Caki2 (cell line): Measurements from ENCODE around the gene ST6GALNAC2. TPM values are rescaled to one million over a fixed set of nuclear protein-coding genes. Genes with fewer than 3 reads are reported as not detected.

Source experiments
- DNase-seq: peaks from one replicate; pipeline ENCODE4 v3.0.0-alpha.2; 2015; ENCODE audit warnings: low read depth
- in situ Hi-C: cut with HindIII; loops from 2 replicates; pipeline ENCODE4 v1.10.0; 2016; ENCODE audit warnings: low sequenced_read_pairs, low pct_unique_long_range_greater_than_20kb, mixed read lengths
- total RNA-seq: library from RNA; depleted of rRNA; stranded (reverse); fragments of >200 nt; shearing (Covaris generic); gene quantifications from 2 replicates; pipeline ENCODE4 v1.2.3, GENCODE V29; 2014; ENCODE audit warnings: low replicate concordance

Gene ST6GALNAC2
- total RNA-seq, 1 experiment from 2014 or later: 2.8 TPM

DNA sequence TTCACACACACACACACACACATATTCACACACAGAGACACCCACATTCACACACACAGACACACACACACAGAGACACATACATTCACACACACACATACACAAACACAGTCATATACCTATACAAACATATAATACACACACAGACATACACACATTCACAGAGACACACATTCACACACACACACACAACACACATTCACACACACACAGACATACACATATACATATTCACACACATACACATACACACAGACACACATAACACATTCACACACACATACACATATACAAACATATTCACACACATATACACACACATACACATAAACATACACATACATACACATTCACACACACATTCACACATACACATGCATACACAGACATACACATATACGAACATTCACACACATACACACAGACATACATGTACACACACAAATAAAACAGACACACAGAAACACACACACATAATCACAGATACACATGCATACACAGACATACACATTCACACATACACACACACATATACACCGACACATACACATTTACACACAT lies 37.9 kb downstream of the ST6GALNAC2 start:
- DNase-seq: no peak
- in situ Hi-C loops: no loop called here

DNA sequence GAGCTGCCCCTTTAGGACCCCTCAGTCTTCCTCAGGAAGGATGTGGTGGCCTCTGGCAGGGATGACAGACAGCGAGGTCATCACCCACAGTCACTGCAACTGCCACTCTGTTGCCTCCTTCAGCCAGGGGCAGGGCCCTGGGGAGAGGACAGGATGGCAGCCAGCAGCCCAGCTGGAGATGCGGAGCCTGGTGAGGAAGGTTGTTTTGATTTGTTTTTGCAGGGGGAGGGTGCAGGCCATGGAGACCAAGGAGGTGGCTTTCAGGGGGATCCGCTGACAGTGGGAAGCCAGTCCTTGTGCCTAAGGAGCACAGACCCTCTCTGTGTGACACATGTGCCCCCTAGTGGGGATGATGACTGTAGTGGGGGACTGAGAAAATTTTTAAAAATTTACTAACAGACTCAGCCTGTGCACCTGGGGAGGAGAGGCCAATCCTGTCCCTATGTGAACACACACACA lies 38.4 kb downstream of the ST6GALNAC2 start:
- DNase-seq: peak; percentile 57
- in situ Hi-C loops: no loop called here

DNA sequence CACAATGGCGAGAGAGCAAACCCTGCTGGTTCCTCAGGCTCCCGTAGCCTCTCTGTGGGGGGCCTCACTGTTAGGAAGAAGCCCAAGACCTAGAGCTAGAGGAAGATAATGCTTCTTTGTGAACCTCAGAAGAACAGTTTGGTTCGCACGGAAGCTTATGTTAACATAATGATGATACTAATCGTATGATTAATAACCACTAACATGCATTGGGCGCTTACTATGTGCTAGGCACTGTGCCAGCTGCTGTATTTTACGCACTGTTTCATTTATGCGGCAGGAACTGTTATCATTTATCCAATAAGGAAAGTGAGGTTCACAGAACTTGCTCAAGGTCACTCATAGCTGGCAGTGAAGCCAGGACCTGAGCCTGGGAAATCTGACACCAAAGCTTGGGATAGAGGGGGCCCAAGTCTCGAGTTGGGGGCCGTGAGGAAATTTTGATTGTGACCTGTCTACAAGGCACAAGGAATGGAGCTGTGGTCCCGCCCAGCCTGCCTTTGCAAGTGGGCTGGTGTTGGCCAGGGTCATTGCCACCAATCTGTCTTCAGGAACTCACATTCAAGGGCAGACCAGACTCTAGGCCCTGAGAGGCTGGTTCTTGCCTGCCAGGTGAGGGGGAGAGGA lies 39.0 kb downstream of the ST6GALNAC2 start:
- no peak for DNase-seq
- in situ Hi-C loops: no loop called here

DNA sequence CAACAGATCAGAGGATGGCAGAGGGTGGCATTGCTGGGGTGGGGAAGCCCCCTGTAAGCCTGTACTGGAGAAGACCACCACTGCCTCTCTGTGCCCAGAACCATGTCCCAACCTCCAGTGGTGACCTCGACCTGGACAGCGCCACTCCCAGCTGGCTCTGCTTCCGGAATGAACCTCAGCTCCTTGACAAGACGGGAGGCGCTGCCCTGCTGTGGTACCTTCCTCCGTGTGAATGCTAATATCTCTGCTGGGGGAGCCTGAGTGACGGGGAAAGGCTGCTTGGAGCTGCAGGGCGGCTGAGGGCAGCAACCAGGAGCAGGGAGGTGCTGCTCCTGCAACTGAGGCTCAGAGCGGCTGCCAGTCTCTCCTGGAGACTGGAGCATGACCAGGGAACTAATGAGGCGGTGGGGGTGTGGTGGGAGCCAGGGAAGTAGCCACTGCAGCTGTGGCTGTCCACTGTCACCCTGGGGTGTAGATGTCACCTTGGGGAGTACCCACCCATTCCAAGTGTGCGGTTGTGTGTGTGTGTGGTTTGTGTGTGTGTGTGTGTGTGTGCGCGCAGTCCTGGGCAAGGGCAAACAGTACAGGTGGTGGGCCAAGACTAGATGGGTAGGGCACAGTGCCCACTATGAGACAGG lies 39.6 kb downstream of the ST6GALNAC2 start:
- no peak for DNase-seq
- in situ Hi-C loops: no loop called here

DNA sequence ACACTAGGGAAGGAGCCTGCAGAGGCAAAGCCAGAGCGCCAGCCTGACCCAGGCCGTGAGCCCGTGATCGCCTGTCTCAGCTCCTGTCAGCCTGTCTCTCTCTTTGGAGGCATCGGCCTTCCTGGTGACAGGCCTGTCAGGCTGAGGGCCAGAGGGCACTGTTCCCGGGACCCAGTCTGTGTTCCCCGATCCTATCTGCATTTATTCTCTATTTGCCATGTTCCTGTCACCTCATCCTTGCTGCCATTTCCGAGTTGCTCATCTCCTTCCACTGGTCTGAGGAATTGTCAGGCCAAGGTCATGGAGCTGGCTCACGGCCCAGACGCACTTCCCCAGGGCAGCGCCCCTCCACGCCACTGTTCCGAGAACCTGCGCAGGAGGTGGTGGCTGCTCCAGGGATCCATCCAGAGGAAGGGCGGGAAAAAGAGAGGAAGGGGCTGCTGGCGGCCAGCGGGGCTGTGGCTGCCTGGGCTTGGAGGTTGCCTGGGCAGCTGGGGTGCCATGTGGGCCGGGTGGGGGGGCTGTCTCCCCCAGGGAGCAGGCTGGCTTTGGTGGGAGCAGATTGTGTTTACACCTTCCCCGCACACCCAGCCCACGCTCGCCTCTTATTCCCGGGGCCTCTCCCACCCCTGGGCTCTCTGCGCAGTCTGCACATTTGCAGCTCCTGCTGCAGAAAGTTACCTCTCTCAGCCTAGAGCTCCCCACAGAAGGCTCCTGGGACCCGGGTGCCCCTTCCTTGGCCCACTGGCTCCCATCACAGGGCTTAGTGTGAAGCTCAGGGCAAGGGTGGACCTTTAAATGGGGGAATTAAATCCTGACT lies 40.9 kb downstream of the ST6GALNAC2 start:
- in situ Hi-C loops: no loop called here
- no peak for DNase-seq

DNA sequence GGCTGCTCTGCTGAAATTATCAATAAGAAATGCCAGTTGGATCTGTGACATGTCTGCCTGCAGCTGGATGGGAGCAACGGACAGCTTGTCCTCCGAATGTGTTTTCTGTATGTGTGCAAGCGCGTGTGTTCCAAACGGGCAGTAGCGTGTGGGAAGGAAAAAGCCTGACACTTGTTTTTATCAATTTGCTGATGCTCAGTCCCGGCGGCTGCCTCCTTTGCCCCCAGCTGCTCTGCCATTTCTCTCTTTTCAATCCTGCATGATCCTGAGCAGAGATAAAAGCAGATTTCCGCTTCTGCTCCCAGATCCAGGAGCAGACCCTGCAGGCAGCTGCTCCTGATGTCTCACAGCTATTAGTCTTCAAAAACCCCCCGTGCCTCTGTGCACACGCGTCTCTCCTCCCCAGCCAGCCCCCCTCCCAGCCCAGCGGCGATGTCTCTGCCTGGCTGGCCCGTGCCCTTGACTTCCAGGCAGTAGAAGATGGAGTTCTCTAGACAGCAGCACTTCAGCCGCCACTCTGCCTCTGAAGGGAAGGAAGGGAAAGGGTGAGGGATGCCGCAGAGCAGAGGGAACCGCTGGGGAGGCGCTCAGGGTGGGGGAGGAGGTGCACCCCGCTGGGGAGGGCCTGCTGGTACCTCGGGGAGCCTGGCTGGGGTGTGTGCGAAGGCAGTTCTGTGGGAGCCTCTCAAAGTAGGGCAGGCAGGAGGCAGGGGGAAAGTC lies 41.7 kb downstream of the ST6GALNAC2 start:
- in situ Hi-C loops: no loop called here
- DNase-seq: no peak

DNA sequence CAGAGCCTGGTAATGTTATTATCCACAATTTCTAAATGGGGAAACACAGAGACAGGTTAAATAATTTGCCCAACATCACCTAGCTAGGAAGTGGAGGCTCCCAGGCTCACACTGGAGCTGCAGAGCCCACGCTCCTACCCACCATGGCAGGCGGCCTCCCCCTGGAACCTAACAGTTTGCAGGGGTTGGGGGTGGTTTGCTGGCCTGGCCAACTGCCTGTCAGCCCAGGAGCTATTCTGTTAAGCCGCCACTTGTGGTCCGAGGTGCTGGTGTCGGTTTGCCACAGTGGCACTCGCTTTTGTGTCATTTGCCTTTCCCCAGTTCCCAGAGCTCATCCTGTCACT lies 42.2 kb downstream of the ST6GALNAC2 start:
- no peak for DNase-seq
- in situ Hi-C loops: no loop called here

DNA sequence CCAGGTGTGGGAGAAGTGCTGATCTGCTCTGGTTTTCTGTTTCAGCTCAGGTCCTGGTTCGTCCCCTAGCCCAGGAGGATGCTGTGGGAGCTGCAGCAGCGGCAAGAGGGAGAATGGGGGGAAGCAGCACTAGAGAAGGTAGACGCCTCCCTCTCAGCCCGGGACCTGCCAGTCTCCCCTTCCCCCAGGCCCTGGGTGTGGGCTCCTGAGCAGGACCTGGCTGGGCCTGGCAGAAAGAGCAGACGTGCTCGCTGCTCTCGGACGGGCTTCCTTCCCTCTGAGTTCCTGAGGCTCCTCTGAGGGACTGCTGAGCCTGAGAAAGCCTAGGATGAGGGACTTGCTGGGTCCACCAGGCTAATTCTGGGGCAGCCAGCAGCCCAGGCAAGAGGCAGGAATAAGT lies 42.7 kb downstream of the ST6GALNAC2 start:
- in situ Hi-C loops: no loop called here

DNA sequence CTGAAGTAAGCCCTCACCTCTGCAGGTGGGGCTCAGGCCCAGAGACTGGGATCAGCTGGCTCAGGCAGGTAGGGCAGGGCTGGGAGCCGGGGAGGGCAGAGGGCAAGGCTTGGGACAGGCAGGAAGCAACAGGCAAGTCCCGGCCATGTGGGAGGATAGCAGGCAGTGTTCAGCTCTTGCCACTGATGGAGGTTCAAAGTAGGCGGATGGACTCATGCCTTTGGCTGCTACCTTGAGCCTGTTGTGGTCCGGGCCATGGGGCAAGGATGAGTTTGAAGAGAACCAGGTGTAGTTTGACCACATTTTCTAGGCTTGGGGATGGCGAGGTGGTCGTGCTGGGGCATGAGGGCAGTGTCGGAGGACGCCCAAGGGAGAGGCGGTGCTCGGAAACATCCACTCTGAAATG lies 43.1 kb downstream of the ST6GALNAC2 start:
- no peak for DNase-seq
- in situ Hi-C loops: no loop called here

More for the DNA sequence above, 42.7 kb downstream of the ST6GALNAC2 start:
- DNase-seq: no peak

DNA sequence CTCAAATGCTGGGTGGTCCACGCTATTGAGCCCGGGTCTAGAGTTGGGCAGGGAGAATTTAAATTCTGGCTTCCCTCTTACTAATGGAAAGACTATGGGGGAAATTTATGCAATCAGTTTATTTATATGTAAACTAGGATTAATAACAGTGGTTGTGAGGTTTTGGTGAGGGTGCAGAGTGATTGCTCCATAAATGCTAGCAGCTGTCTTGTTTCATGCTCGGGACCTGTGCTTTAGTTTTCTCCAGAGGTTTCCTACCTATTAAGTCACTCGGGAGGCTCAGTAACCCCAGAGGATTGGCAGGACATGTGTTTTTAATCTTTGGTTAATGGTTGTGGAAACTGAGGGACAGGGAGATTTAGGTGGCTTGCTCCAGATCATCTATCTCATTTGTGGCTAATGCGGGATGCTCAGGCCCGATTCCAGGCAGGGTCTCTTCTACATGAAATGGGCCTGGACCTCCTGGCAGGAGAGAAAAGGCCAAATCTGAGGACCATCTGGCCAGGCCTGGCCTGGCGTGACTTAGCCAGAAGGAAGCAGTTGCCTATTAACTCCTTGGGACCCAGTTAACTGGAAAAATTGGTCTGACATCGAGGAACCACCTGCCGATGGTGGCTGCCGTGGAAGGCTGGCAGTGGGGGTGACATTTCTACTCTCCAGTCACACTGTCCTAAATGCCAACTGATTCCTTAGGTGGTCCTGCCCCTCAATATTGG lies 43.8 kb downstream of the ST6GALNAC2 start:
- DNase-seq: no peak
- in situ Hi-C loops: no loop called here

DNA sequence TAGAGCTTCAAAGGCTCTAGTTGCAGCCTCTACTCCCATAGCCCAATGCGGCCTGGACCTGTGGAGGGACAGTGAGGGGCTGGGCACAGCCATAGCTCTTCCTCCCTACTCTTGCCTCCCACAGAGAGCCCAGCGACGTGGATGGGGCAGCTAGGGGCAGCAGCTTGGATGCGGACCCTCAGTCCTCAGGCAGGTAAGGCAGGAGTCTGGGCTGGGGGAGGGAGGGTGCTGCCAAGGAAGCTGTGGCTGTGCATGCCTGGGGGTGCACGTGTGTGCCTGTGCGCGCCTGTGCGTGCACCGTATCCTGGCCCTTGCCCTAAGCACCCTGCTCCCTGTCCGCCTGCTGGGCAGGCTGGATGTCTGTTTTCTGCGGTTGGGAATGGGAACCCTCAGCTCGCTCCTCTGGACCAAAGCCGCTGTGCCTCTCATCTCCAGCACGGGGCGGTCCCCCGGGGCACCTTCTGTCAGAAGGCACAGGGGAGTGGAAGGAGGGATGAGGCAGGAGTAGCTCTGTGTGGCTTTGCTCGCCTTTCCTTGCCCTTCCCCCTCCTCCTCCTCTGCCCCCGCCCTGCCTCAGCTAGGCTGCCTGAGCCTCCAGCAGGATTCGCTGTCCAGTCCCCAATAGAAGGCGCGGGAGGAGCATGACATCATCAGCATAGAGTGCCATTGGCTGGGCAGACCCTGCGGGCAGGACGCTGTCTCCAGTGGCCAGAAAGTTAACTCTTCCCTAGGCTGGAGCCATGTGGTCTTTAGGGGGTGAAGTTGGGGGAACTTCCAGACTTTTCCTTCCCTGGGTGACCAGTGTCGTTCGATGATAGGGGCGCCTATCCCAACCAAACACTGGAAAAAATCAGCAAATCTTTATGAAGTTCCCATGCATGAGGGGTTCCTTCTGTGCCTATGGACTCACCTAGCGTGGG lies 45.0 kb downstream of the ST6GALNAC2 start:
- in situ Hi-C loops: no loop called here
- peak; percentile 93 for DNase-seq

DNA sequence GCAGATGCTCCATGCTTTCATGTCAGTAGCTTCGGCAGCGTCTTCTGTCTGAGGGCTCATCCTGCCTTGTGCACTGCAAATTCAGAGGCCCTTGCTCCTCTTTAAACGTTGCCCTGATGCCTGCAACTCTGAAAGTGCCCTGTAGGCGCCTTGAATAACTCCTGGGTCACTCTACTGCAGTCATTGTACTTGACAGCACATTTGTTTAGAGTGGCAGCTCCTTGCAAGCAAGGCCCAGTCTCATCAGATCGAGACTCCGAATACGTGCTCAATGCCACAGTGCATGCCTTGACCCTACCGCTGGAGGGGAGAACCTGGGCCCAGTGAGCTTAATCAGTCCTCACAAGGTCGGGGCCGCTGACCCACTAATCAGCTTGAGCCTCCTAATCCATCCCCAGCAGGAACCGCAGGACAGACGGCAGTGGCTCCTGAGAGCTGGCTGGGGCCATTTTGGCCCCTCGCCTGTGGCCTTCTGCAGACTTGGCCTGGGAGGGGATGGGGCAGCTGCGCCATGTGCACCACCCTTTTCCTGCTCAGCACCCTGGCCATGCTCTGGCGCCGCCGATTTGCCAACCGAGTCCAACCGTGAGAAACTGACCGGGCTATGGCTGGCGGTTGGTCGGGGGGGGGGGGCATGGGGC lies 45.9 kb downstream of the ST6GALNAC2 start, which contains the start of gene PRCD:
PRCD (plus strand) TSS at position 414 of the 641 bp plus-strand sequence; CDS start at position 512, 98 bp downstream.
- in situ Hi-C loops: no loop called here
- DNase-seq: no peak

DNA sequence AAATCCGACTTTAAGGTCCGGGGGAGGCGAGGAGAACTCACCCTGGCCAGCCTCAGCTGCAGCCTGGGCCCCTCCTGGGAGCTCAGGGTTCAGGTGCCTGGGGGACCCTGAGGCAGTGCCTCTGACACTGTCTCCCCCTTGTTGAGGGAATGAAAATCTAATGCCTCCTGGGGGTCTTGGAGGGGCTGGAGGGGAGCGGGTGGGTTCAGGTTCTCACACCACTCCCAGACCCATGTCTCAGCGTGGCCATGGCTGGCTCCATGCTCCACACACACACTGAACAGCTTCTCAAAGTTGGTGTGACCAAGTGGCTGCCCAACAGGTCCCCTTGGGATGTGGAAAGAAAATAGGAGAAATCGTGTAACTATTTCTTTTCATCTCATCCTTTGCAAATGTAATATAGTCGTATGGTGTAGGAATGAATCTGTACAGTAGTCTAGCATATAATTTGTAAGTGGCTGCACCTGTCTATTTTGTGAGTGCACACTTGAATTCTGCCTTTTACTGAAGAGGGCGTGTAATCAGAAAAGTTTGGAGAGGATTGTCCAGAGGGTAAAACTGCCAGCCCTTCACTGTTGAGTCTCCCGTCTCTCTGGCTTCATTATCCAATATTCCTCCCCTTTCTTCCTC lies 46.6 kb downstream of the ST6GALNAC2 start:
- no peak for DNase-seq
- in situ Hi-C loops: no loop called here

DNA sequence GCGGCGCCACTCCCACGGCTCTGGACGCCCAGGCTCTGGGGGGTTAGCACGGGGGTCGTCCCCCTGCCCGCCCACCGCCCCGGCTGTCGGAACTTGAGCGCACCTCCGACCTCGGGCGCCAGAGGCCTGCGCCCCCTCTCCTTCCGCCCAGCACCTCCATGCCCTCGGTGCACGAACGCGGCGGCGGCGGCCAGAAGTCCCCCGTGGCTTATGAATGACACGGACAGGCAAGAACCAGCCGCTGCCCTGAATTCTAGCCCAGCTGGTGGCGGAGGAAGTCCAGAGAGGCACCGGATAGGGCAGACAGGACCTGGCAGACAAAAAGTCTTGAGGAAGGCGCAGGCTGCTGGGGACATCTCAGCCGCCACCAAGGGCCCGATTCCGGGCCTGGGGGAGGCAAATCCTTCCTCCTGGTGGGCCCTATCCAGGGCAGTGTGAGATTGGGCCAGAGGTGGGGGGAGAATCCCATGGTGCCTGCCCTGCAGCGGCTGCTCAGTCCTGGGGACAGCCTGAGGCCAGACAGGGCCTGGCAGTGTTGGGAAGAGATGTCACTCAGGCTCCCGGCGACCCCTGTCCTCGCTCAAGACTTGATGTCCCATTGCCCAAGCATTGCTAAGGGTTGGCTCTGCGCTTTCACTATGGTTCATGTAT lies 47.3 kb downstream of the ST6GALNAC2 start:
- in situ Hi-C loops: no loop called here
- DNase-seq: no peak

DNA sequence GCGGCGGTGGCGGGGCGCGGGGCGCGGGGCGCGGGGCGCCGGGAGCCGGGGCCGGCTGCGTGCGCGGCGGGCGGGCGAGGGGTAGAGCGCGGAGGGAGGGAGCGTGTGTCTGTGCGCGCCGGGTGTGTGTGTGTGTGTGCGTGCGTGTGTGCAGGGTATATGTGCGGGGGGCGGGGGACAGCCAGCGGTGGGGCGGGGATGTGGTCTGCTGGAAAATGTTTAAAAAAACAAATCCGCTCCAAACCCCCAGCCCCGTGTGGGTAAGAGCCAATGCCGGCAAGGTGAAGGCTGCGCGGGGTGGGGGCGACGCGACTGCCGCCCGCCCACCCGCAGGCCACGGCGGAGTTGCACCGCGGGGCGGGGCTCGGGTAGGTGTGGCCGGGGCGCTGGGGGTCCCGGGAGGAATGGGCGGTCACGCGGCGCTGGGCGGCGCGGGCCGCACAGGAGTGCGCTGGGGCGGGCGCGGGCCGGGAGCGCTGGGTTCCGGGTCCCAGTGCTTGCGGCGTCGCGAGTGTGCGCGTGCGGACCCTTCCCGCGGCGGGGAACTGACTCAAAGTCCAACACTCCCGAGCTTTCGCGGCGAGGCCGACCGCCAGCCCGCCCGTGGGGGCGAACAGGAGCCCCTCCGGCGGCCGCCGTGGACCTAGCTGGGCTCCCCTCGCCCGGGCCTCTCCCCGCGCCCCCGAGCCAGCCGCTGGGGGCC lies 47.9 kb downstream of the ST6GALNAC2 start, which contains the start of gene CYGB:
CYGB (minus strand) TSS at position 132 of the 703 bp plus-strand sequence. CDS start 167 bp downstream, outside the sequence.
- in situ Hi-C loops: no loop called here

More for the DNA sequence above, 47.9 kb downstream of the ST6GALNAC2 start, which contains the start of gene CYGB:
- no peak for DNase-seq
